WERI-Rb-1 (cell line): ENCODE measurements around the gene TMEM97.

Experiments
- DNase-seq: peaks from one replicate; pipeline ENCODE4 v3.0.0-alpha.2; 2020
- H3K27ac ChIP-seq: fragments of 250-450 bp; sonication (Bioruptor Pico); 2 replicates; pipeline ENCODE4 v1.5.1; 2020; ENCODE audit warnings: mild to moderate bottlenecking, moderate library complexity
- H3K27me3 ChIP-seq: fragments of 250-450 bp; sonication (Bioruptor Pico); 2 replicates; pipeline ENCODE4 v1.5.1; 2021; ENCODE audit warnings: mild to moderate bottlenecking, low read depth, moderate library complexity; ENCODE audit not compliant: insufficient read depth, severe bottlenecking
- H3K36me3 ChIP-seq: fragments of 250-450 bp; sonication (Bioruptor Pico); 2 replicates; pipeline ENCODE4 v1.5.1; 2020; ENCODE audit warnings: mild to moderate bottlenecking, moderate library complexity
- H3K4me3 ChIP-seq: 2 replicates; pipeline ENCODE4 v1.5.1; 2011; ENCODE audit warnings: low read depth, mild to moderate bottlenecking, control low read depth, low read length
- H3K9me3 ChIP-seq: fragments of 250-450 bp; sonication (Bioruptor Pico); 2 replicates; pipeline ENCODE4 v1.5.1; 2021; ENCODE audit warnings: mild to moderate bottlenecking, moderate library complexity; ENCODE audit not compliant: severe bottlenecking
- CTCF ChIP-seq: IDR thresholded peaks from 2 replicates; pipeline ENCODE4 v1.5.1; 2011; ENCODE audit warnings: low read depth, mild to moderate bottlenecking, control low read depth, inconsistent platforms, low read length

The TMEM97 gene

DNA sequence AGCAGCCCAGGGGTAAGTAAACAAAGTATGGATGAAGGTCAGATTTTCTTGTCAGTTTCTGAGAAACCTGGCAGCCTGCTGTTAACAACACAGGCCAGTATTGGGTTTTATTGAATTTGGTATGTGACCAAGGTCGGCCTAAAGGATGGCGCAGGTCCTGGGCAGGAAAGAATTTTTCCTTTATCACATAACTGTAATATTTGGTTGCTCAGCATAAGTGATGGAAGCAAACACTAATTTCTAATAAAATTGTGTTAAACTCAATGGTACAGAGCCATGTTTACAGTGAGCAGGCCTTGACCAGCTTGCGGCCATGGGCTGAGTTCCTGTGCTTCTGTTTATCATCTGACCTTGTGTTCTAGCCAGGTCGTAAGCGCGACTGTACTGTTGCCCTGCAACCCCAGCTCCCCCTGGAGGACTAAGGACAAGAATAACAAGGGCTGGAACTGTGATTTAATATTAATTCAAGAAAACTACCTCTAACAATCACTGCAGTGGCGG lies 27.8 kb downstream of the TMEM97 start:
- peak; percentile 29; the same call in 1 of the 2 replicates for TF ChIP-seq CTCF
- no peaks in the 10 kb centered on the region for H3K9me3 ChIP-seq

DNA sequence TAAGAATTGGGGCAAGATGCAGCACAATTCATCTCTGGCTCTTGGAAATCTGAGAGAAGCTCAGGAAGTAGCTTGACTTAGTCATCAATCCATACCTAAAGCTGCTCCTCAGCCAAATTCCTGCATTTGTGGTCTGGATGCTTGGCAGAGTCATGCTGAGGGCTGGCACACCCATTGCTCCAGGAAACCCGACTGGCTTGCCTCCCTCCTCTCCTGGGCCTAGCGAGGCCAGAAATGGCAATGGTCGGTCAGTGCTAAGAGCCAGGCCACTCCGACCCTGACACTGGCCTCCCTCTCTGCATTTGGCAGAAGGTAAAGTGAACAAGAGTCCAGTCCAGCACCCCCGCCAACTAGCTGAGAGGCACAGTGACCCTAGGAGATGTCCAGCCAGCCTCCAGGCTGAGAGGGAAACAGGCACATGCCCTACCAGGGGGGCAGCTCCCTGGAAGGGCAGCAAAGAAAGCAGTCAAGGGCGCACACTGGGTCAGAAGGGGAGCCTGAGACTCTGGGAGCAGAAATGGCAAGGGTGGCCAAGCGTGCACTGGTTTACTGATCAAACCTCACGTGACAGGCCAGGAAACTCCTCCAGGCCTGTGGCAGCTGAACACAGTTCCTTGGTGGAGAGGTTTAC lies 28.4 kb downstream of the TMEM97 start:
- no peak overlapping the region for H3K27ac ChIP-seq
- H3K36me3 ChIP-seq = peaks cover 84% of the 10 kb centered on the region
- no peak for TF ChIP-seq CTCF
- no peak overlapping the region for H3K4me3 ChIP-seq
- no peak for DNase-seq
- H3K9me3 ChIP-seq = no peaks in the 10 kb centered on the region
- no peaks in the 10 kb centered on the region for H3K27me3 ChIP-seq

More for the DNA sequence above, 27.8 kb downstream of the TMEM97 start:
- peaks cover 85% of the 10 kb centered on the region for H3K36me3 ChIP-seq
- no peak overlapping the region for H3K4me3 ChIP-seq
- DNase-seq = peak; percentile 37
- no peak overlapping the region for H3K27ac ChIP-seq
- H3K27me3 ChIP-seq = no peaks in the 10 kb centered on the region

GRCh38 chr17:28348979-28349378 lies 30.0 kb downstream of the TMEM97 start:
- no peak for DNase-seq
- H3K36me3 ChIP-seq = peaks cover 88% of the 10 kb centered on the region
- H3K27me3 ChIP-seq = no peaks in the 10 kb centered on the region
- no peaks in the 10 kb centered on the region for H3K9me3 ChIP-seq
- no peak overlapping the region for H3K4me3 ChIP-seq
- no peak for TF ChIP-seq CTCF
- H3K27ac ChIP-seq = no peak overlapping the region

DNA sequence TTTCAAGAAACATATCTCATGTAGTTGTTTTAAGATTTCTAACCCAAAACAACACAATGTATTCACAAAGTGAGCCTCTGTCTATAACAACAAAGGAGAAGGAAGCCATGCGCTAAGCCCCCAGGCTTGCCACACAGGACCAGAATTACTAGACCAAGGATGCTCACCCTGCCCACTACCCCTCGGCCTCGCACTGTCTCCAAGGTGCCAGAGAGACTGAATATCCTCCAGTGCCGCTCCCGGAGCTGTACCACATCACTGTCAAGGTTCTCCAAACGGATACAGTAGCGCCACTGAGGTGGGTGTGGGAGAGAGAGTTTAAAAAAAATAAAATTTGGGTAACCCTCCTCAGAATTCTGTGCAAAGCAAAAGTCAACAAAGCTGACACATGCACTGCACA lies 31.3 kb downstream of the TMEM97 start:
- Histone ChIP-seq H3K36me3 (peaks cover 90% of the 10 kb centered on the region), H3K27me3 (no peaks in the 10 kb centered on the region), H3K27ac (no peak overlapping the region), H3K4me3 (no peak overlapping the region), H3K9me3 (no peaks in the 10 kb centered on the region)
- DNase-seq = no peak
- no peak for TF ChIP-seq CTCF

DNA sequence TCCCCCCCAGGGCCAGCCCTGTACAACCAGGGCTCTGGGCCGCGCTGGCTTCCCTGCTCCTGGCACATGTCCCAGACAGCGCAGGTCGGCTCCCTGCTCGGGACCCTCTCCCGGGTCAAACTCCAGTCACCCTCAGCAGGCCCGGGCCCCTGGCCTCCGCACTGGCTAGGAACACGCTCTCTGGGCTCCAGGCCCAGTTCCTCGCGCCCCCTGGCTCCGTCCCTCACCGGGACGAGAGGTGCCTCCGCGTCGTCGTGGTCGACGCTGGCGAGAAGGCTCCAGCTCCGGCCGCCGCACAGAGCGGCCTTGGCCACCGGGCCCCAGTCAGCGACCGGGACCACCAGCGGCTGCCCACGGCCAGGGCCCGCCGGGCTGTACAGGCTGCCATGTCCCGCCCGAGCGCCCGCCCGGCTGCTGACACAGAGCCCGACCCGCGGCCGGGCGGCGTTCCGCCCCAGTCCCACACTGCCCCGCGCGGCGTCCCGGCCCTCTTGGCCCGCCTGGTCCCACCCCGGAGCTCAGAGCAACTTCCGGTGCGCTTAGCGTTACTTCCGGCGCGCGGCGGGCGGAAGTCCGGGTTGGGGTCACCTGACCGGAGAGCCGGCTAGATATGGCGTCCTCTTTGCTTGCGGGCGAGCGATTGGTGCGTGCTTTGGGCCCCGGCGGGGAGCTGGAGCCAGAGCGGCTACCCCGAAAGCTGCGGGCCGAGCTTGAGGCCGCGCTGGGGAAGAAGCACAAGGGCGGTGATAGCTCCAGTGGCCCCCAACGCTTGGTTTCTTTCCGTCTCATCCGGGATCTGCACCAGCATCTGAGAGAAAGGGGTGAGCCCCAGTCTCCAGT lies 38.3 kb downstream of the TMEM97 start, which contains the start of gene POLDIP2:
POLDIP2 (minus strand) TSS at position 467 of the 840 bp plus-strand sequence; CDS start at position 388, 79 bp downstream.
- H3K27me3 ChIP-seq = no peaks in the 10 kb centered on the region
- no peaks in the 10 kb centered on the region for H3K9me3 ChIP-seq
- peaks cover 62% of the 10 kb centered on the region for H3K36me3 ChIP-seq
- TF ChIP-seq CTCF = no peak
- H3K27ac ChIP-seq = peak within 1 kb of the TSS; percentile 92
- peak within 1 kb of the TSS; percentile 80 for H3K4me3 ChIP-seq
- peak; percentile 95 for DNase-seq
